ENCODE measurements around the gene RALGPS2. TPM values are rescaled to one million over a fixed set of nuclear protein-coding genes. Genes with fewer than 3 reads are reported as not detected.
"Not testable (repeated sequence)": the region's sequence is repeated elsewhere in the genome, so short reads cannot be mapped to it uniquely, and the experiment has no call there.

Gene RALGPS2
- total and polyA plus RNA-seq, 12 donors: 1.4 to 12.8 (median 7.4) TPM

DNA sequence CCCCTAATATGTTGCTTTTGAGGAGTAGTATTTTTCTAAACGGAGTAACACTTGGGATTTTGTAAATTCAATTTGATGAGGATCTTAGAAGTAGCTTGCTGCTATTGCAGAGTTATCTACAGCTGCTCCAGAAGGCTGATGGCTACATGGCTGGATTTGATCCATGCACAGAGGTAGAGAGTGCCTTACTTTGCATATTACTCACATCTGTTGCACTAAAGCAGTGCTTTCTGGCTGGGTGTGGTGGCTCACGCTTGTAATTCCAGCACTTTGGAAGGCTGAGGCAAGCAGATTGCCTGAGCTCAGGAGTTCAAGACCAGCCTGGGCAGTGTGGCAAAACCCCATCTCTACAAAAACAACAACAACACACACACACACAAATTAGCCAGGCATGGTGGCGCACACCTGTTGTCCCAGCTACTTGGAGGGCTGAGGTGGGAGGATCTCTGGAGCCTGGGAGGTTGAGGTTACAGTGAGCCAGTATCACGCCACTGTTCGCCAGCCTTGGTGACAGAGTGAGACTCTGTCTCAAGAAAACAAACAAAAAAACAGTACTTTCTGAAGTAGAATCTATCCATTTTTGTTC lies 24.6 kb downstream of the RALGPS2 start:
- ATAC-seq (no peak), DNase-seq (no peak)
- Histone ChIP-seq H3K9me3 (peaks cover 0 to 3% (median 0%) of the 10 kb centered on the region in 11 donors), H3K27me3 (no peaks in the 10 kb centered on the region), H3K36me3 (no peaks in the 10 kb centered on the region), H3K4me1 (no peaks in the 10 kb centered on the region), H3K4me3 (no peak overlapping the region), H3K27ac (no peak overlapping the region)
- 94 to 97% methylated on average over 5 of the region's 5 CpGs for WGBS, 2 donors
- intact Hi-C loops (cut with DNase I): loop anchor here in 4 of 10 donors (5.0 to 10.0 kb wide), 2 partner anchors 207 to 445 kb away; no protein-coding TSS in a partner anchor
- TF ChIP-seq, protein P1, sequence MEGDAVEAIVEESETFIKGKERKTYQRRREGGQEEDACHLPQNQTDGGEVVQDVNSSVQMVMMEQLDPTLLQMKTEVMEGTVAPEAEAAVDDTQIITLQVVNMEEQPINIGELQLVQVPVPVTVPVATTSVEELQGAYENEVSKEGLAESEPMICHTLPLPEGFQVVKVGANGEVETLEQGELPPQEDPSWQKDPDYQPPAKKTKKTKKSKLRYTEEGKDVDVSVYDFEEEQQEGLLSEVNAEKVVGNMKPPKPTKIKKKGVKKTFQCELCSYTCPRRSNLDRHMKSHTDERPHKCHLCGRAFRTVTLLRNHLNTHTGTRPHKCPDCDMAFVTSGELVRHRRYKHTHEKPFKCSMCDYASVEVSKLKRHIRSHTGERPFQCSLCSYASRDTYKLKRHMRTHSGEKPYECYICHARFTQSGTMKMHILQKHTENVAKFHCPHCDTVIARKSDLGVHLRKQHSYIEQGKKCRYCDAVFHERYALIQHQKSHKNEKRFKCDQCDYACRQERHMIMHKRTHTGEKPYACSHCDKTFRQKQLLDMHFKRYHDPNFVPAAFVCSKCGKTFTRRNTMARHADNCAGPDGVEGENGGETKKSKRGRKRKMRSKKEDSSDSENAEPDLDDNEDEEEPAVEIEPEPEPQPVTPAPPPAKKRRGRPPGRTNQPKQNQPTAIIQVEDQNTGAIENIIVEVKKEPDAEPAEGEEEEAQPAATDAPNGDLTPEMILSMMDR (IDR thresholded peaks at IDR 0.05): no peak

DNA sequence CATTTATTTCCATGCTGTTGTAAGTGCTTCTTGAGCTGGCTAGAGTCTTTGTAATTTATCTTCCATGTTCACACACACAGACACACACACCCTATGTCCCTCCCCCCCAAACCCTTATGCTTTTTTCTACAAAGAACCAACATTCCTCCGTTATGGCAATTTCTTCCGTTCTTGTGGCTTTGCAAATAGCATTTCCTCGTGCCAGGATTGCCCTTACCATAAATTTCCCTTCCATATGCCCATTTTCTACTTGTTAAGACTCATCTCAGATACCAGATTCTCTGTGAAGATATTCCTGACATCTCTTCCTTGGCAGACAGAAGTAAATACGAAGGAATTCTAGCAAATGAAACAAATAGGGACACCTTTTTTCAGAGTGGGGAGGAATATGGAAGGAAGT lies 26.0 kb downstream of the RALGPS2 start:
- no peaks in the 10 kb centered on the region for H3K27me3 ChIP-seq
- WGBS, 2 donors: 74 to 75% methylated on average over 4 of the region's 4 CpGs
- no peaks in the 10 kb centered on the region for H3K4me1 ChIP-seq
- DNase-seq (no peak), ATAC-seq (no peak)
- H3K36me3 ChIP-seq: no peaks in the 10 kb centered on the region
- intact Hi-C loops (cut with DNase I): loop anchor here in 3 of 10 donors (5.0 to 10.0 kb wide), 2 partner anchors 209 to 446 kb away; no protein-coding TSS in a partner anchor
- TF ChIP-seq, protein P1 (IDR thresholded peaks at IDR 0.05): no peak
- H3K9me3 ChIP-seq: peaks cover 0 to 14% (median 0%) of the 10 kb centered on the region in 11 donors
- H3K4me3 ChIP-seq: no peak overlapping the region
- no peak overlapping the region for H3K27ac ChIP-seq

DNA sequence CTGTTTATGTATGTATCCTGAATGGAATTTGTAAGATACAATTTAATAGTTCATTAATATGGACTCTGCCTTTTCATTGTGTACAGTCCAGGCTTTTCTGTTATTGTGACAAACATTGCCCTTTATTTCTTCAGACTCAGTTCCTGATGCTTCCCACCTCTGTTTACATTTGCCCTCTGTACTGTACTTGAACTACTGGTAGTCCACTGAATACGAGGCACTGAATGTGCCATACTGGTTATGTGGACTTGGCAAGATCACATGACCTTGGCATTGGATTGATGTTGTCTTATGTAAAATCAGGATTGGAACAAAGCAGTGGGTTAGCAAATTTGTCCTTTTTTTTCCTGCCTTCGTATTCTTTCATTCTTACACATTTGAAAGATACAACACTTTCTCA lies 27.8 kb downstream of the RALGPS2 start:
- Histone ChIP-seq H3K4me3 (no peak overlapping the region), H3K4me1 (no peaks in the 10 kb centered on the region), H3K9me3 (peaks cover 0 to 14% (median 0%) of the 10 kb centered on the region in 11 donors), H3K27ac (no peak overlapping the region), H3K27me3 (no peaks in the 10 kb centered on the region), H3K36me3 (no peaks in the 10 kb centered on the region)
- ATAC-seq (no peak), DNase-seq (no peak)
- TF ChIP-seq, protein P1 (IDR thresholded peaks at IDR 0.05): no peak
- intact Hi-C loops (cut with DNase I): loop anchor here (1.0 to 10.0 kb wide), 6 partner anchors 210 to 448 kb away; no protein-coding TSS in a partner anchor
- 45 to 56% methylated on average over 2 of the region's 2 CpGs for WGBS, 2 donors

DNA sequence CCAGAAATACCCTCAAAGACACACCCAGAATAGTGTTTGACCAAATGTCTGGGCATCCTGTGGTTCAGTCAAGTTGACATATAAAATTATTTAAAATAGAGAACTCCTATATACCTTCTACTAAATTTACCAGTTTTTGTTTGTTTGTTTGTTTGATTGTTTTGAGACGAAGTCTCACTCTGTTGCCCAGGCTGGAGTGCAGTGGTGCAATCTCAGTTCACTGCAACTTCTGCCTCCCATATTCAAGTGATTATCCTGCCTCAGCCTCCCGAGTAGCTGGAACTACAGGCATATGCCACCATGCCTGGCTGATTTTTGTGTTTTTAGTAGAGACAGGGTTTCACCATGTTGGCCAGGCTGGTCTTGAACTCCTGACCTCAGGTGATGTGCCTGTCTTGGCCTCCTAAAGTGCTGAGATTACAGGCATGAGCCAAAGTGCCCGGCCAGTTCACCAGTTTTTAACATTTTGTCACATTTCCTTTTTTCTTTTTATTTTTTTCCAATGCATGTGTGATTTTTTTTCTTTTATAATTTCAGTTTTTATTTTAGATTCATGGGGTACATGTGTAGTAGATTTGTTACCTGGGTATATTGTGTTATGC lies 29.7 kb downstream of the RALGPS2 start:
- H3K9me3 ChIP-seq: peaks cover 0 to 22% (median 0%) of the 10 kb centered on the region in 11 donors
- not testable (repeated sequence) for H3K27me3 ChIP-seq, H3K36me3 ChIP-seq, H3K4me1 ChIP-seq, H3K27ac ChIP-seq, H3K4me3 ChIP-seq, DNase-seq, ATAC-seq
- intact Hi-C loops (cut with DNase I): loop anchor here in 3 of 10 donors (5.0 to 10.0 kb wide), 2 partner anchors 212 to 450 kb away; no protein-coding TSS in a partner anchor
- 96 to 97% methylated on average over 3 of the region's 3 CpGs for WGBS, 2 donors

Measured in heart right ventricle (tissue), 16 donors.